HTERT RPE-1 (cell line): ENCODE measurements around the gene ANLN.
"Not testable (repeated sequence)": the region's sequence is repeated elsewhere in the genome, so short reads cannot be mapped to it uniquely, and the experiment has no call there.

Source experiments
- in situ Hi-C: fragments of 300-500 bp; cut with MboI; formaldehyde crosslinking; loops from 4 replicates; pipeline ENCODE4 v1.14.3; 2020; ENCODE audit warnings: low sequenced_read_pairs

ANLN gene

GRCh38 chr7:36389371-36390198 lies at the start of gene ANLN:
Gene ANLN (plus strand): TSS chr7:36389862. CDS start chr7:36390027, 165 bp downstream.
- in situ Hi-C loops: no loop called here

- in situ Hi-C loops: no loop called here
Observed at GRCh38 chr7:36343548-36343947, 46.1 kb upstream of the ANLN start.

- in situ Hi-C loops: no loop called here
Observed at GRCh38 chr7:36344622-36345021, 45.0 kb upstream of the ANLN start.

GRCh38 chr7:36346260-36346831 lies 43.3 kb upstream of the ANLN start:
- in situ Hi-C loops: no loop called here

GRCh38 chr7:36348256-36348655 lies 41.4 kb upstream of the ANLN start:
- in situ Hi-C loops: no loop called here

DNA sequence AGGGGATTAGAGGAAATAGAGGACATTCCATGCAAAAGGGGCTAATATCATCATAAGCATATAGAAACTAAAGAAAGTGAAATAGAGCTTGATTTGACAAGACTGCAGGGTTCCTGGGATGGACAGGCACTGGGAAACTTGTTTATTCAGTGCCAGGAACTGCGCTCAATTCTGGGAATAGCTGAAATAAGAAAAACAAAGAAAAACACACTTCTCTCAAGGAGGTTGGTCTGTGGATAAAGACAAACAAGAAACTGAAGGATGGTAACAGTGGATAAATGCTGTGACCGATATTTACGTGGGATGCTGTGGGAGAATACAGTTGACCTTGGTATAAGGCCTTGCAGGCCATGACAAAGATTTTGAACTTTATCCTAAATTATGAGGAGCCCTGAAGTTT lies 40.9 kb upstream of the ANLN start:
- in situ Hi-C loops: no loop called here

DNA sequence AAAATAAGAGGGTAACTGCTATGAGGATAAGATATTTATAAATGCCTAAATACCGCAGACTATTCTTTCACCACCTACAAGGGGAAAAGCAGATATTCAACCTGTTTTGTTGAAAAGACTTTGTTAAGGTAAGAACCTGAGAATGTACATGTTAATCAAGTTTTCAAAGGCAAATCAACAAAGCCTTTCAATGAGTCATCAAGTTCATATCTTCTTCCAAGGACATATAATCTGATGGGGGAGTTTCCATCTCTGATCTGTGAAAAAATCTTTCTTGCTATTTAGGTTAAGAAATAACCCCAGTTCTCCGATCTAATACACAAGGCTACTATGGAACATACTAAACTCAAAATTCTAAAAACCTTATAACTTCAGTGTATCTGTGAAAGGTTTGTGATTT lies 40.0 kb upstream of the ANLN start:
- in situ Hi-C loops: no loop called here

GRCh38 chr7:36355490-36355889 lies 34.2 kb upstream of the ANLN start:
- in situ Hi-C loops: no loop called here

- in situ Hi-C loops: no loop called here
Observed at GRCh38 chr7:36357054-36357453, 32.6 kb upstream of the ANLN start.

- in situ Hi-C loops: no loop called here
Observed at GRCh38 chr7:36358589-36358988, 31.1 kb upstream of the ANLN start.

DNA sequence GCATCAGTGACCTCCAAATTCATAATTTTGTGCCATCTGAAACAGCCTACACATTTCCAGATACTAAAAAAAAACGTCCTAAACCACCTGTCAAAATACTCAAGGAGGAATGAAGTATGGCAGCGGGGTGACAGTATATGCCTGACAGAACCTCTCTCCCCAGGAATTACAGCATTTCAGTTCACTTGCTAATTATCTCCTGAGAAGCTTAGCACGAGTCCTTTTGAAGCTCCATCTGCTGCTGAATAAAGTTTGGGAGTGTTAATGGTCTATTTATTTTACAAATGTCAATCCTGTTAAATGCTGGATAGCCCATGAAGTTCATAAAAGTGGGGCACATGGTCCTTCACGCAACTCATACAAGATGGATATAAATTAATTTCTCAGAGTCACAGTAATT lies 29.4 kb upstream of the ANLN start:
- in situ Hi-C loops: no loop called here

GRCh38 chr7:36361227-36361626 lies 28.4 kb upstream of the ANLN start:
- in situ Hi-C loops: no loop called here

DNA sequence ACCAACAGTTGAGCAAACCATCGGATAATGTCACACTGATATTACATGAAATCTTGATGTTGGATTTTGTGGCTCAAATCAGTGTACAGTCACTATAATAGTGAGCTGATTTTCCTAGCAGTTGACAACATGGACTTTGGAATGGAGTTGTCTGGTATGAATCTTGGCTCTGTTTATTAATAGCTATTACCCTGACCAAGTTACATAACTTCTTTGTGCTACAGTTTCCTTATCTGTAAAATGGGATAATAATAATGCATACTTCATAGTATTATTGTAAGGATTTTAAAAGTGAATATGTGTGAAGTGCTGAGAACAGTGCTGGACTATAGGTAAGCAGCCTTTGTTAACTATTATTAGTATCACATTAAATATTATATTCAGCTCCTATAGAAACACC lies 26.1 kb upstream of the ANLN start:
- in situ Hi-C loops: no loop called here

- in situ Hi-C loops: no loop called here
Observed at GRCh38 chr7:36366005-36366717, 23.5 kb upstream of the ANLN start.

- in situ Hi-C loops: no loop called here
Observed at GRCh38 chr7:36366718-36367560, 22.7 kb upstream of the ANLN start.

DNA sequence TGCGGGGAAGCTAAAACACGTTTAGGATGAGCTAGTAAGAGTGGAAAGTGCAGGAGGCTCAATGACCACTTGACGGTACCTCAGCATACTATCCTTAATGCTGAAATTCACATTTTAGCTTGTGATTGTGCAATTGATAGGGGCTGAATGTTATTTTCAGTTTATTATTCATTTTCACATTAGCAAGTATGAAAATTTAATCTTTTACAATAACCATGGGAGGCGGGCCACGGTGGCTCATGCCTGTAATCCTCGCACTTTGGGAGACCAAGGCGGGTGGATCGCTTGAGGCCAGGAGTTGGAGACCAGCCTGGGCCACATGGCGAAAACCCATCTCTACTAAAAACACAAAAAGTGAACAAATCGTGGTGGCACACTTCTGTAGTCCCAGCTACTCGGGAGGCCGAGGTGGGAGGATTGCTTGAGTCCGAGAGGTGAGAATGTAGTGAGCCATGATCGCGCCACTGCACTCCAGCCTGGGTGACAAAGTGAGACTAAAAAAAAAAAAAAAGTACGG lies 22.0 kb upstream of the ANLN start:
- in situ Hi-C loops: no loop called here

GRCh38 chr7:36368496-36368895 lies 21.2 kb upstream of the ANLN start:
- in situ Hi-C loops: no loop called here

GRCh38 chr7:36369171-36369570 lies 20.5 kb upstream of the ANLN start:
- in situ Hi-C loops: no loop called here

GRCh38 chr7:36370046-36370445 lies 19.6 kb upstream of the ANLN start:
- in situ Hi-C loops: no loop called here

- in situ Hi-C loops: no loop called here
Observed at GRCh38 chr7:36372156-36372555, 17.5 kb upstream of the ANLN start.

DNA sequence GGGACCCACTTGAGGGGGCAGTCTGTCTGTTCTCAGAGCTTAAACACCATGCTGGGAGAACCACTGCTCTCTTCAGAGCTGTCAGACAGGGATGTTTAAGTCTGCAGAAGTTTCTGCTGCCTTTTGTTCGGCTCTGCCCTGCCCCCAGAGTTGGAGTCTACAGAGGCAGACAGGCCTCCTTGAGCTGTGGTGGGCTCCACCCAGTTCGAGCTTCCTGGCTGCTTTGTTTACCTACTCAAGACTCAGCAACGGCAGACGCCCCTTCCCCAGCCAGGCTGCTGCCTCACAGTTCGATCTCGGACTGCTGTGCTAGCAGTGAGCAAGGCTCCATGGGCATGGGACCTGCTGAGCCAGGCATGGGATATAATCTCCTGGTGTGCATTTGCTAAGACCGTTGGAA lies 11.1 kb upstream of the ANLN start:
- in situ Hi-C loops: not testable (repeated sequence)
